A673 (cell line): ENCODE results near the gene SNRPB2. TPM values are rescaled to one million over a fixed set of nuclear protein-coding genes. Genes with fewer than 3 reads are reported as not detected.

Experiments
- BruUV-seq: library from RNA; stranded (reverse); fragments of 400-500 nt; replicated peaks from 2 replicates; lab custom pipeline; 2021; lab: Mats Ljungman, UMichigan
- CTCF ChIA-PET: fragments of 300-600 bp; sonication (Branson Sonifier 250); formaldehyde crosslinking; loops from one replicate; lab custom pipeline; 2022; ENCODE audit warnings: antibody characterized with exemption; lab: Charles Lee
- POLR2A ChIA-PET: fragments of 300-600 bp; sonication (Branson Sonifier 250); formaldehyde crosslinking; loops from one replicate; lab custom pipeline; 2022; ENCODE audit warnings: antibody characterized with exemption; ENCODE audit not compliant: low non-redundant PET; lab: Charles Lee
- DNase-seq: peaks from one replicate; pipeline ENCODE4 v3.0.0-alpha.2; 2015; ENCODE audit warnings: low spot score
- H3K27ac ChIP-seq: fragments of 200-600 bp; sonication (generic); 2 replicates; pipeline ENCODE4 v1.5.1; 2016; ENCODE audit warnings: mixed run types, low read depth, mild to moderate bottlenecking, mixed read lengths, antibody characterized with exemption, low read length; ENCODE audit not compliant: poor library complexity, severe bottlenecking
- H3K27me3 ChIP-seq: fragments of 200-600 bp; sonication (generic); replicated peaks from 2 replicates; pipeline ENCODE4 v1.6.1; 2017; ENCODE audit warnings: mixed run types, low read depth, mild to moderate bottlenecking, mixed read lengths, antibody characterized with exemption, low read length; ENCODE audit not compliant: insufficient read depth, poor library complexity
- H3K36me3 ChIP-seq: fragments of 200-600 bp; sonication (generic); 2 replicates; pipeline ENCODE4 v1.6.1; 2016; ENCODE audit warnings: mixed run types, mild to moderate bottlenecking, mixed read lengths, antibody characterized with exemption, low read length; ENCODE audit not compliant: insufficient read depth, poor library complexity, severe bottlenecking
- H3K4me1 ChIP-seq: fragments of 200-600 bp; sonication (generic); 2 replicates; pipeline ENCODE4 v1.6.1; 2017; ENCODE audit warnings: mixed run types, mild to moderate bottlenecking, mixed read lengths, antibody characterized with exemption, low read length; ENCODE audit not compliant: insufficient read depth, poor library complexity, severe bottlenecking
- H3K4me3 ChIP-seq: fragments of 200-600 bp; sonication (generic); 2 replicates; pipeline ENCODE4 v1.5.1; 2016; ENCODE audit warnings: low read depth, mixed run types, mild to moderate bottlenecking, mixed read lengths, low read length; ENCODE audit not compliant: poor library complexity, severe bottlenecking
- H3K9me3 ChIP-seq: fragments of 200-600 bp; sonication (generic); 2 replicates; pipeline ENCODE4 v1.6.1; 2016; ENCODE audit warnings: mixed run types, low read depth, mild to moderate bottlenecking, mixed read lengths, antibody characterized with exemption, low read length; ENCODE audit not compliant: poor library complexity, severe bottlenecking
- CTCF ChIP-seq: fragments of 300-800, 200-600 bp; sonication (generic); conservative IDR thresholded peaks from 2 replicates; pipeline ENCODE4 v1.5.1; 2017; ENCODE audit warnings: low read depth, mild to moderate bottlenecking, antibody characterized with exemption, low read length, moderate library complexity, mixed read lengths
- EZH2 ChIP-seq: fragments of 200-600 bp; sonication (generic); IDR thresholded peaks from 2 replicates; pipeline ENCODE4 v1.6.1; 2017; ENCODE audit warnings: borderline replicate concordance, low read depth, mild to moderate bottlenecking, mixed read lengths, antibody characterized with exemption, low read length; ENCODE audit not compliant: poor library complexity, severe bottlenecking
- intact Hi-C: fragments of 100-400 bp; cut with micrococcal nuclease; formaldehyde crosslinking; loops from one replicate; pipeline ENCODE4 v1.10.0; 2022; ENCODE audit not compliant: unreplicated experiment
- total RNA-seq: library from RNA; stranded (reverse); gene quantifications from 2 replicates; pipeline ENCODE4 v1.2.3, GENCODE V29; 2021

Gene SNRPB2
- total RNA-seq, 1 experiment from 2014 or later = 103 TPM

GRCh38 chr20:16693278-16693677, 36.5 kb upstream of the SNRPB2 start:
- intact Hi-C loops = no loop called here
- no TSS peak for BruUV-seq
- CTCF ChIA-PET = no interaction called here

GRCh38 chr20:16694161-16694560, 35.7 kb upstream of the SNRPB2 start:
- intact Hi-C loops = no loop called here
- BruUV-seq = no TSS peak
- ChIA-PET POLR2A (no interaction called here), CTCF (no interaction called here)
- no peak for DNase-seq
- peaks cover 4% of the 10 kb centered on the region for H3K27me3 ChIP-seq
- H3K9me3 ChIP-seq = no peaks in the 10 kb centered on the region
- H3K4me3 ChIP-seq = no peak overlapping the region
- H3K36me3 ChIP-seq = no peaks in the 10 kb centered on the region
- H3K4me1 ChIP-seq = no peaks in the 10 kb centered on the region
- TF ChIP-seq CTCF (no peak), EZH2 (no peak)
- no peak overlapping the region for H3K27ac ChIP-seq

More at GRCh38 chr20:16693278-16693677, 36.5 kb upstream of the SNRPB2 start:
- Histone ChIP-seq H3K4me1 (no peaks in the 10 kb centered on the region), H3K27me3 (peaks cover 4% of the 10 kb centered on the region), H3K4me3 (no peak overlapping the region), H3K9me3 (no peaks in the 10 kb centered on the region), H3K27ac (no peak overlapping the region), H3K36me3 (no peaks in the 10 kb centered on the region)
- TF ChIP-seq EZH2 = no peak
- no peak for TF ChIP-seq CTCF
- no peak for DNase-seq
- POLR2A ChIA-PET = no interaction called here

- CTCF ChIA-PET = no interaction called here
- no peak for DNase-seq
- no peak for TF ChIP-seq CTCF
- no peak for TF ChIP-seq EZH2
- H3K27me3 ChIP-seq = peaks cover 4% of the 10 kb centered on the region
- intact Hi-C loops = no loop called here
- no peaks in the 10 kb centered on the region for H3K36me3 ChIP-seq
- H3K4me3 ChIP-seq = no peak overlapping the region
- BruUV-seq = no TSS peak
- no peaks in the 10 kb centered on the region for H3K9me3 ChIP-seq
- H3K4me1 ChIP-seq = no peaks in the 10 kb centered on the region
- POLR2A ChIA-PET = no interaction called here
- no peak overlapping the region for H3K27ac ChIP-seq
Measured at GRCh38 chr20:16695628-16696027, 34.2 kb upstream of the SNRPB2 start.
